Hematopoietic multipotent progenitor cell treated with erythropoietin and hydrocortisone succinate and interleukin-3 and kit ligand, for 4 days (in vitro differentiated cells): Measurements from ENCODE around the gene E2F4.

Experiments used
- DNase-seq: peaks from one replicate; pipeline ENCODE4 v3.0.0-alpha.2; 2015

The E2F4 gene

GRCh38 chr16:67238806-67239470, 47.0 kb downstream of the E2F4 start:
- no peak for DNase-seq

GRCh38 chr16:67240506-67240905, 48.6 kb downstream of the E2F4 start:
- DNase-seq = no peak

- DNase-seq = no peak
Observed at GRCh38 chr16:67241008-67241900, 49.3 kb downstream of the E2F4 start.

DNA sequence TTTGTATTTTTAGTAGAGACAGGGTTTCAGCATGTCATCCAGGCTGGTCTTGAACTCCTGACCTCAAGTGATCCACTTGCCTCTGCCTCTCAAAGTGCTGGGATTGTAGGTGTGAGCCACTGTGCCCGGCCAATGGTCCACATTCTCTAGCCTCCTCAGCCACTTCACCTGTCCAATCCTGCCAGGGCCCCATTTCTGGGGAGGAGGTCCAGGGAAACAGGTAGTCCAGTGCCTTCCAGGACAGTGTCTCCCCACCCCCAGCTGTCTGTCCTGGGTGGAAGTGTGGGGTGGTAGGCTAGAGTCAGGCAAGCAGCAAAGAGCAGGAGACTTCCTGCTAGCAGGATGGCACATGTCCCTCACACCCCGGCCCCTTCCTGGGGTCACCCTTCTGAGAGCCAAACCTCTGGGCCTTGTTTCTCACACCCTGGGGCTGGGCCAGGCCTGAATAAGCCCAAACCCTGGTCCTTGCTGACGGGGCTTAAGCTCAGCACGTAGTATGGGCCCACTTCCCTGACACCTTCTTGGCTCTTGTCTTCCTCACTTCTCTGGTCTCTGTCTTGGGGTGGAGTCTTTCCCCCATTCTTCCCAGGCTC, 50.3 kb downstream of the E2F4 start:
- no peak for DNase-seq

DNA sequence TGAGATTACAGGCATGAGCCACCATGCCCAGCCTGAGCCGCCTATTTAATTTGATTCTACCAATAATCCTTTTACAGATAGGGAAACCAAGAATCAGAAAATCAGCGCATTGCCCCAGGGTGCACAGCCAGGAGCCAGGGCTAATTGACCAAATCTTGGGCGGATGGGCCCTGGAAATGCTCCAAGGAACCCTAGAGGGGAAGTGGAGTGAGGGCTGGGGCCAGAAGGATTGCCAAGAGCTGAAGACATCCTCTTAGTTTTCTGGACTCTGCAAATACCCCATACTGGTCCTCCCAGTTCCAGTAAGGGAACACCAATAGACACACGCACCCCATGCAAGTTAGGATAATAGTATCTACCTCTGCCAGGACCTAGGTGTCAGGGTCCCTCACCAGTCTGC, 51.5 kb downstream of the E2F4 start:
- DNase-seq = no peak

DNA sequence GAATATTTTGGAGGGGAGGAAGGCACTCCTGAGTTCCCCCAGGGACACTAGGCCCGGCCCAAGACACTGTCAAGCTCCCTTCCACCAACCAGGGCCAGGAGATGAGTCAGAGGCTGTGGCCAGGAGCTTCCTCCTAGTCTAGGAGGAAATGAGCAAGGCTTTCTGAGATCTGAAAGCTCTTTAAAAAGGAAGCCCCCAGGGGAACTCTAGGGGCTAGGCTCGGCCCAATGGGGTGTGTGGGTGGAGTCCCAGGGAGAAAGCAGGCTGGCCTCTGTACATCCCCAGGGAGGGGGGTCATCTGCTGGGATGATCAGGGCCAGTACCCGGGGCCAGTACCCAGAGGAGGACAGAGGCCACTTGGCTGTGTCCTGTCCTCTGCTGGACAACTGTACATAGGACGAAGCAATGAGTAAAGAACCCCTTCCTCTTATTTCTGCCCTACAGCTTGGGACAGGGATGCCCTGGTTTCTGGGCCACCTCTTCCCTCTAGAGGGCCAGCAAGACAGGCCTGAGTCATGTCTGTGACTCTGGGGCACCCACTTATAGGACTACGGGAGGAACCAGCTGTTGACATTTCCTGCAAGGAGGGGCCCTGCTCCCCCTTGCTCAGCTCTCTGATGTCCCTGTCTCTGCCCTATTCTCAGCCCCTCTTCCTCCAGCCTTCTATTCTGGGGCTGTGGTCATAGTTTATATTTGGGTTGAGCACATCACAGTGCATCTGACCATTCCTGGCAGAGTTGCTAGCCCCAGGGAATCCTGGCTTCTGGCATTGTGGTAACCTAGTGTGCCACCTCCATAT, 52.6 kb downstream of the E2F4 start:
- DNase-seq = peak; percentile 95

- DNase-seq = no peak
Observed at GRCh38 chr16:67245186-67245585, 53.2 kb downstream of the E2F4 start.

- DNase-seq = no peak
Observed at GRCh38 chr16:67245674-67246080, 53.7 kb downstream of the E2F4 start.

- DNase-seq = peak; percentile 91
Observed at GRCh38 chr16:67246081-67246755, 54.3 kb downstream of the E2F4 start.

DNA sequence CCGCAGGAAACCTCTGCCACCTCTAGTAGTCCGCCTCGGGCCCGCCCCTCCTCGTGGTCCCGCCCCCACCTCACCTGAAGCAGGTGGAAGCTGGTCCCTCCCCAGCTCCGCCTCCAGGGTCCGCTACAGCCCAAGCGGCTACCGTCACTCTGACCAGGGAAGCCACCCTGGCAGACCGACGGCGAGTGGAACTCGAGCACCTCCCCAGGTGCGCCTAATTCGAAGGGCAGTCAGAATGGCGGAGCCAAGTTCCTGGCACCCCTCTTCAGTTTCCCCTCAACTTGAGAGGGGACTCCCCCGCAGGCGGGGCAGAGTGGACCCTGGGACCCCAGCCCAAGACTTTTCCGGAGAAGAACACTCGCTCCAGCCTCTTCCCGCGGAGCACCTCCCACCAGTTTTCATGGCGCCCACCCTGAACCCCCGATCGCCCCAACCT, 54.8 kb downstream of the E2F4 start:
- peak; percentile 36 for DNase-seq

DNA sequence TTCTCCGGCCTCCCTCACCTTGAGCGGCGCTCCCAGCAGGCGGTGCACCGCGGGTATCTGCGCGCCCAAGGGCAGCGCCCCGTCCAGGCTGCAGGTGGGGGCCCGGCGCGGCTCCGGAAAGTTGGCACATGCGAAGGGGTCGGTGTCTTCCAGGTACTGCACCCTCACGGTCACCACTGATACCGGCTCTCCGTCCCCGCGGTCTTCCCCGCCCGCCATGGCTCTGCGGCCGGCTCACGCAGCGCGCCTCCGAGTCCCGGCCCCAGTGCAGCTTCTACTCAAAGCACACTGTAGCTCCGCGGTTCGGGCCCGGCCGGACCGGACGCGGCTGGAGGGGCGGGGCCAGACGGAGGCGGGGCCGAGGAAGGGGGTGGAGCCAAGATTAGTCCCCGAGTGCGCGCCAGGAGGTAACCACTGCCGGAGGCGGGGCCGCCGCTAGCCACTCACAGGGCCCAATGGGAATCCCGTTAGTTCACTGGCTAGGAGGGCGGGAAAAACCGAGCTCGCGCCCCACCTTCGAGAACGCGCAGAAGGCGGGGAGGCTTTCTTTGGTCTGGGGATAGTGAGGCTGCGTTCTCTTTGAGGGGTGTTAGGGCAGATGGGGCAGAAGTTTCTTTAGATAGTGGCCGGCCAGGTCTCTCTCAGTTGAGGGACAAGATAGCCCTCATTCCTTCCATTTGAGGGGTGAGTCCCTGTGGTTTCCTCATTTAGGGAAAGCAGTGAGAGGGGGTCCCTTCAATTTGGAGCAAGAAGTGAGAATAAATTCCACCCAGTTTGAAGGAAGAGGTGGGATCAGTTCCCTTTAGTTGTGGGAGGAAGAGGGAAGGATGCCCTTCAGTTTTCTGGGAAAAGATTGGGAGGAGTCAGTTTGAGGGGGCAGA, 55.5 kb downstream of the E2F4 start, which contains the start of gene FHOD1:
TSS of gene FHOD1 (minus strand) at position 290 of the 881 bp plus-strand sequence. CDS start at position 219, 71 bp downstream.
- DNase-seq = peak; percentile 99

DNA sequence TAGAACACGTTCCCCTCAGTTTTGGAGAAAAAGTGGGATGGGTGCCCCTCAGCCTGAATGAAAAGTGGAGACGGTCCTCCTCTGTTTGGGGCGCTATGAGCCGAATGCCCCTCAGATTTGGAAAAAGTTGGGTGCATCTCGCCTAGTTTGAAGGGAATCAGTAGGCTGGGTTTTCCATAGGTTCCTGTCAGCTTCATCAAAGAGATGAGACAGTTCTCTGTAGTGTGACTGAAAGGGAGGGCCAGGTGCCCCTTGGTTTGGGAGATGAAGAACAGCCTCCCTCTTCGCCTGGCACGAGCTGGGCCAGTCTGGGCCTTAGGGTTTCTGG, 56.1 kb downstream of the E2F4 start:
- no peak for DNase-seq
